Measurements from ENCODE around the gene TBC1D22A. TPM values are rescaled to one million over a fixed set of nuclear protein-coding genes. Genes with fewer than 3 reads are reported as not detected.

The TBC1D22A gene
- total and polyA plus RNA-seq, 2 donors (not counting 3 experiments of a cell fraction or from before 2014, with no cell fraction given): 26.1 to 32.4 TPM

DNA sequence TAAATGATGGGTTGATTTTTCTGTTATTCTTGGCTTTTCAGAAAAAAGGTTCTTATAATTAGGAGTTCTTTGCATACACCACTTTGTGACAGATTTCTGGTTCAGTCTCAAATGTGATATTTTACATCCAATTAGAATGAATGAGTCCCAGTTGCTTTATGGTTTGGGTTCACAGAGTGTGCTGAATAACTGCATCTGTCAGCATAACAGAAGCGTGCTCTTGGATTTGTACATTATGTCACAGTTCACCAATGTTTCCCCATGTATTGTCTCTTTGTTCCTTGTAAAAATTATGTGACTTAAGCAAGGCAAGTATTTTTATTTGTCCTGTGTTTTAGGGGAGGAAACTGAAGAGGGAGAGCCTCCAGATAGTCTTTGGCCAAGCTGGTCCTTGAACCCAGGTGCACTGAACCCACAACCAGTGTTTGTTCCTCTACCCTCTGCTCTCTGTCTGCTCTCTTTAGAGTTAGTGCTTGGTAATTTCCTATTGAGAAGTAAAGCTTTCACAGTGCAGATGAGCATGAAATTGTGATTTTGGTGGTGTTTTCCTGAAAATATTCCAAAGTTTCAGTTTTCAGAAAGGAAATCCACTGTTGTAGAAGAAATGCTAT lies 107.5 kb downstream of the TBC1D22A start:
- Histone ChIP-seq H4K20me1 (replicated peaks; ENCODE audit: control insufficient read depth, extremely low read depth, insufficient read depth, low read length) (no peaks in the 10 kb centered on the region), H3K9me1 (replicated peaks; ENCODE audit: control insufficient read depth, extremely low read depth, insufficient read depth, low read length) (no peaks in the 10 kb centered on the region), H2AFZ (ENCODE audit: low read depth, low read length) (no peak overlapping the region), H3K9me3 (replicated peaks; ENCODE audit: control insufficient read depth, insufficient read depth, low read length) (no peaks in the 10 kb centered on the region), H3K27me3 (ENCODE audit: control insufficient read depth in 2 of 2, insufficient read depth in 2 of 2, low read length in 2 of 2) (no peaks in the 10 kb centered on the region), H3K79me2 (ENCODE audit: control insufficient read depth, insufficient read depth, low read length) (no peaks in the 10 kb centered on the region), H3K4me1 (ENCODE audit: control insufficient read depth, extremely low read depth, insufficient read depth, low read length) (no peaks in the 10 kb centered on the region), H3K4me3 (replicated peaks in 1 of 3; ENCODE audit: insufficient read depth in 1 of 3, low read depth in 1 of 3, low read length in 3 of 3) (no peak overlapping the region), H3K4me2 (ENCODE audit: insufficient read depth, low read length) (no peak overlapping the region), H3K27ac (ENCODE audit: insufficient read depth, low read depth, low read length) (no peak overlapping the region), H3K9ac (replicated peaks; ENCODE audit: extremely low read depth, insufficient read depth, low read length) (no peak overlapping the region), H3K36me3 (ENCODE audit: control insufficient read depth in 2 of 2, extremely low read depth in 1 of 2, insufficient read depth in 2 of 2, low read length in 2 of 2) (no peaks in the 10 kb centered on the region)
- DNase-seq (ENCODE audit: low read depth, low spot score): no peak
- no TSS peak for BruUV-seq (replicated peaks)
- TF ChIP-seq POLR2A (IDR thresholded peaks at IDR 0.05; ENCODE audit: low read depth, low read length) (no peak), MYC (IDR thresholded peaks at IDR 0.05; ENCODE audit: low read depth, low read length) (no peak), POLR2AphosphoS5 (IDR thresholded peaks at IDR 0.05; ENCODE audit: insufficient read depth, low read depth, low read length) (no peak), MAX (IDR thresholded peaks at IDR 0.05; ENCODE audit: insufficient read depth, insufficient read length) (no peak), FOS (IDR thresholded peaks at IDR 0.05; ENCODE audit: borderline replicate concordance, insufficient read depth, low read length) (no peak), GATA2 (IDR thresholded peaks at IDR 0.05; ENCODE audit: insufficient read depth, insufficient read length, low read depth, low read length) (no peak), CTCF (IDR thresholded peaks at IDR 0.05; ENCODE audit: extremely low read depth in 1 of 2, insufficient read depth in 1 of 2, low read depth in 1 of 2, low read length in 2 of 2) (no peak), JUN (IDR thresholded peaks at IDR 0.05; ENCODE audit: borderline replicate concordance, insufficient read depth, insufficient read length, low read depth) (no peak), EZH2 (IDR thresholded peaks at IDR 0.05; ENCODE audit: borderline replicate concordance, low read depth, low read length, severe bottlenecking) (no peak)
- intact Hi-C loops (cut with micrococcal nuclease) (no loop called here), dilution Hi-C loops (cut with MboI; ENCODE audit: extremely low pct_ligation_motif_present, low sequenced_read_pairs) (no loop called here)
- CTCF ChIA-PET: no interaction called here
- peak; percentile 37 for FAIRE-seq
- POLR2A ChIA-PET: no interaction called here
